HCT116 (cell line): Measurements from ENCODE around the gene TMEM117. TPM values are rescaled to one million over a fixed set of nuclear protein-coding genes. Genes with fewer than 3 reads are reported as not detected.

Experiments used
- ATAC-seq: fragments of 200-7000 bp; cut with Tn5 transposase; 2 replicates; pipeline ENCODE4 v1.9.1; 2020; ENCODE audit warnings: mild to moderate bottlenecking, moderate library complexity
- BruUV-seq: library from RNA; stranded (reverse); fragments of 400-500 nt; replicated peaks from 2 replicates; lab custom pipeline; 2021; lab: Mats Ljungman, UMichigan
- CTCF ChIA-PET: fragments of 300-600 bp; sonication (Branson Sonifier 250); formaldehyde crosslinking; loops from one replicate; lab custom pipeline; 2021; ENCODE audit warnings: antibody characterized with exemption; lab: Charles Lee
- POLR2A ChIA-PET: fragments of 300-600, 350-600 bp; sonication (Branson Sonifier 250); formaldehyde crosslinking; loops from one replicate; lab custom pipeline; 2021; ENCODE audit warnings: antibody characterized with exemption; lab: Charles Lee
- RAD21 ChIA-PET, 2 experiments: fragments of 300-600 bp; sonication (Branson Sonifier 250); formaldehyde crosslinking; loops; one replicate each; lab custom pipeline; 2023; ENCODE audit warnings: low total read pairs in 2 of 2; ENCODE audit not compliant: uncharacterized antibody in 2 of 2, unreplicated experiment in 2 of 2, low non-redundant PET in 1 of 2; lab: Charles Lee
- DNase-seq: peaks from one replicate; pipeline ENCODE4 v3.0.0-alpha.2; 2010; ENCODE audit warnings: low read depth, low spot score
- H2AFZ ChIP-seq: fragments of 200-600 bp; shearing (Covaris generic), sonication (generic); 2 replicates; pipeline ENCODE4 v1.6.1; 2017; ENCODE audit warnings: low read depth, mixed run types, mixed read lengths, antibody characterized with exemption, low read length; ENCODE audit not compliant: poor library complexity, severe bottlenecking
- H3K27ac ChIP-seq: 2 replicates; pipeline ENCODE4 v1.5.1; 2012; ENCODE audit warnings: low read depth, low read length
- H3K27me3 ChIP-seq: fragments of 200-600 bp; sonication (generic); 2 replicates; pipeline ENCODE4 v1.6.1; 2016; ENCODE audit warnings: mixed run types, low read length, mixed read lengths; ENCODE audit not compliant: insufficient read depth
- H3K36me3 ChIP-seq, 2 experiments: fragments of 200-500 bp in 1 of 2; fragments of 200-600 bp in 1 of 2; sonication (Bioruptor generic) in 1 of 2; sonication (generic) in 1 of 2; 2 replicates each; pipeline versions ENCODE4 v1.5.1 to v1.6.1; 2014 to 2016; ENCODE audit warnings: low read length in 2 of 2, inconsistent platforms in 1 of 2, mixed read lengths in 1 of 2, mixed run types in 1 of 2; ENCODE audit not compliant: insufficient read depth in 2 of 2, control insufficient read depth in 1 of 2
- H3K4me1 ChIP-seq, 2 experiments: fragments of 200-600 bp in 1 of 2; sonication (generic) in 1 of 2; 2 replicates each; pipeline versions ENCODE4 v1.5.1 to v1.6.1; 2012 to 2017; ENCODE audit warnings: low read length in 2 of 2, inconsistent platforms in 1 of 2, mild to moderate bottlenecking in 1 of 2, mixed read lengths in 1 of 2, mixed run types in 1 of 2, moderate library complexity in 1 of 2; ENCODE audit not compliant: insufficient read depth in 2 of 2, control insufficient read depth in 1 of 2
- H3K4me2 ChIP-seq: fragments of 200-600 bp; sonication (generic); 2 replicates; pipeline ENCODE4 v1.6.1; 2017; ENCODE audit warnings: mixed run types, low read length, mixed read lengths
- H3K4me3 ChIP-seq, 2 experiments: fragments of 200-600 bp in 1 of 2; sonication (generic) in 1 of 2; replicated peaks in 1 of 2; 2 replicates each; pipeline ENCODE4 v1.5.1; 2011 to 2016; ENCODE audit warnings: low read length in 2 of 2, control low read depth in 1 of 2, low read depth in 1 of 2, mild to moderate bottlenecking in 1 of 2, mixed read lengths in 1 of 2, mixed run types in 1 of 2
- H3K79me2 ChIP-seq: fragments of 200-600 bp; sonication (generic); 2 replicates; pipeline ENCODE4 v1.6.1; 2017; ENCODE audit warnings: mild to moderate bottlenecking, mixed run types, low read length, moderate library complexity, mixed read lengths; ENCODE audit not compliant: insufficient read depth
- H3K9ac ChIP-seq: fragments of 200-600 bp; sonication (generic); 2 replicates; pipeline ENCODE4 v1.6.1; 2016; ENCODE audit warnings: low read length, mixed read lengths
- H3K9me2 ChIP-seq: fragments of 200-600 bp; sonication (generic), shearing (Covaris generic); 2 replicates; pipeline ENCODE4 v1.6.1; 2017; ENCODE audit warnings: mixed run types, mild to moderate bottlenecking, moderate library complexity; ENCODE audit not compliant: insufficient read depth
- H3K9me3 ChIP-seq, 2 experiments: fragments of 200-500 bp in 1 of 2; fragments of 200-600 bp in 1 of 2; sonication (Bioruptor generic) in 1 of 2; sonication (generic) in 1 of 2; 2 replicates each; pipeline ENCODE4 v1.6.1; 2014 to 2017; ENCODE audit warnings: low read length in 2 of 2, mixed read lengths in 2 of 2, inconsistent platforms in 1 of 2, low read depth in 1 of 2, mild to moderate bottlenecking in 1 of 2, mixed run types in 1 of 2, moderate library complexity in 1 of 2; ENCODE audit not compliant: control insufficient read depth in 1 of 2, insufficient read depth in 1 of 2
- H4K20me1 ChIP-seq: fragments of 200-600 bp; sonication (generic), shearing (Covaris generic); 2 replicates; pipeline ENCODE4 v1.6.1; 2017; ENCODE audit warnings: mixed run types, mild to moderate bottlenecking, moderate library complexity; ENCODE audit not compliant: insufficient read depth
- CEBPB ChIP-seq: IDR thresholded peaks from 2 replicates; pipeline ENCODE4 v1.6.1; 2012; ENCODE audit warnings: low read depth
- CTCF ChIP-seq, 3 experiments: fragments of 200-600 bp in 1 of 3; sonication (generic) in 1 of 3; IDR thresholded peaks in 2 of 3; conservative IDR thresholded peaks in 1 of 3; 2 replicates each; pipeline ENCODE4 v1.5.1; 2012 to 2017; ENCODE audit warnings: low read depth in 2 of 3, low read length in 2 of 3, antibody characterized with exemption in 1 of 3, borderline replicate concordance in 1 of 3, control low read depth in 1 of 3, mild to moderate bottlenecking in 1 of 3, mixed read lengths in 1 of 3, mixed run types in 1 of 3, moderate library complexity in 1 of 3; ENCODE audit not compliant: insufficient read depth in 1 of 3
- EGR1 ChIP-seq: IDR thresholded peaks from 2 replicates; pipeline ENCODE4 v1.6.1; 2012; ENCODE audit warnings: low read depth
- ELF1 ChIP-seq: IDR thresholded peaks from 2 replicates; pipeline ENCODE4 v1.6.1; 2012; ENCODE audit warnings: low read depth, borderline replicate concordance
- EZH2 ChIP-seq: fragments of 200-600 bp; sonication (generic); IDR thresholded peaks from 2 replicates; pipeline ENCODE4 v1.6.1; 2017; ENCODE audit warnings: antibody characterized with exemption, mixed run types
- EZH2phosphoT487 ChIP-seq: fragments of 200-600 bp; IDR thresholded peaks from 2 replicates; pipeline ENCODE4 v1.6.1; 2018; ENCODE audit warnings: antibody characterized with exemption, borderline replicate concordance
- FOSL1 ChIP-seq: IDR thresholded peaks from 2 replicates; pipeline ENCODE4 v1.6.1; 2012; ENCODE audit warnings: low read depth
- MAX ChIP-seq: IDR thresholded peaks from 2 replicates; pipeline ENCODE4 v1.6.1; 2012
- POLR2A ChIP-seq: IDR thresholded peaks from 2 replicates; pipeline ENCODE4 v1.7.0; 2011; ENCODE audit warnings: borderline replicate concordance; ENCODE audit not compliant: insufficient read depth, insufficient read length; ENCODE audit errors: extremely low read depth
- RAD21 ChIP-seq: IDR thresholded peaks from 2 replicates; pipeline ENCODE4 v1.6.1; 2012; ENCODE audit warnings: low read depth, mild to moderate bottlenecking
- SIN3A ChIP-seq: IDR thresholded peaks from 2 replicates; pipeline ENCODE4 v1.6.1; 2012; ENCODE audit warnings: low read depth
- SP1 ChIP-seq: IDR thresholded peaks from 2 replicates; pipeline ENCODE4 v1.6.1; 2012; ENCODE audit warnings: low read depth
- SRF ChIP-seq: IDR thresholded peaks from 2 replicates; pipeline ENCODE4 v1.6.1; 2012; ENCODE audit warnings: low read depth
- TCF7L2 ChIP-seq: IDR thresholded peaks from 2 replicates; pipeline ENCODE4 v1.7.0; 2011; ENCODE audit warnings: borderline replicate concordance, inconsistent platforms; ENCODE audit not compliant: insufficient read depth, insufficient read length; ENCODE audit errors: extremely low read depth
- YY1 ChIP-seq: IDR thresholded peaks from 2 replicates; pipeline ENCODE4 v1.6.1; 2011; ENCODE audit warnings: low read length, low read depth, moderate library complexity, mild to moderate bottlenecking; ENCODE audit not compliant: insufficient replicate concordance; ENCODE audit errors: extremely low read depth
- ZBTB33 ChIP-seq: IDR thresholded peaks from 2 replicates; pipeline ENCODE4 v1.6.1; 2011; ENCODE audit warnings: mild to moderate bottlenecking, low read length, moderate library complexity; ENCODE audit not compliant: insufficient replicate concordance; ENCODE audit errors: extremely low read depth
- ZNF274 ChIP-seq: fragments of 200-500 bp; sonication (Bioruptor generic); IDR thresholded peaks from 2 replicates; pipeline ENCODE4 v1.6.1; 2014; ENCODE audit warnings: mild to moderate bottlenecking, low read depth, low read length, inconsistent platforms
- intact Hi-C: fragments of 100-400 bp; cut with micrococcal nuclease; formaldehyde crosslinking; loops from 2 replicates; pipeline ENCODE4 v1.10.0; 2022
- total RNA-seq: library from RNA; stranded (reverse); gene quantifications from one replicate; pipeline ENCODE4 v1.2.1, GENCODE V29; 2021; ENCODE audit not compliant: unreplicated experiment

Gene TMEM117
- total RNA-seq, 1 experiment from 2014 or later, result 3.6 TPM

- ChIA-PET RAD21 (interaction anchor here (0.6 to 0.9 kb wide), 5 partner anchors 449 to 1109 kb away, joined by 3 to 4 read pairs (median 3); no protein-coding TSS in a partner anchor), CTCF (interaction anchor here (0.6 to 2.2 kb wide), 19 partner anchors 10 to 1107 kb away, joined by 3 to 35 read pairs (median 4); no protein-coding TSS in a partner anchor), POLR2A (no interaction called here)
- H3K4me3 ChIP-seq, result no peak overlapping the region
- DNase-seq (peak; percentile 34), ATAC-seq (peak; percentile 54)
- TF ChIP-seq CTCF (IDR thresholded peaks at IDR 0.05 in 2 of 3, conservative IDR thresholded peaks at IDR 0.05 in 1 of 3; ENCODE audit: borderline replicate concordance in 1 of 3, insufficient read depth in 1 of 3, low read depth in 2 of 3, low read length in 2 of 3), result peak; percentile 42 to 63 (median 53); a peak in 5 of 6 replicates
- no peak for TF ChIP-seq CEBPB
- TF ChIP-seq RAD21, result peak; percentile 73
- no peaks in the 10 kb centered on the region for H3K9me3 ChIP-seq
- no peak overlapping the region for H2AFZ ChIP-seq
- H3K9me2 ChIP-seq, result no peaks in the 10 kb centered on the region
- intact Hi-C loops, result loop anchor here (1.0 kb wide), 1 partner anchor 916 kb away; no protein-coding TSS in a partner anchor
- H4K20me1 ChIP-seq, result no peaks in the 10 kb centered on the region
- no peaks in the 10 kb centered on the region for H3K27me3 ChIP-seq
- no peak overlapping the region for H3K27ac ChIP-seq
- no peaks in the 10 kb centered on the region for H3K79me2 ChIP-seq
- no TSS peak for BruUV-seq
- no peak overlapping the region for H3K4me2 ChIP-seq
- no peaks in the 10 kb centered on the region for H3K4me1 ChIP-seq
- H3K9ac ChIP-seq, result no peak overlapping the region
- no peaks in the 10 kb centered on the region for H3K36me3 ChIP-seq
Measured at GRCh38 chr12:44015333-44015941, 179.6 kb downstream of the TMEM117 start.

GRCh38 chr12:44017216-44017615, 181.3 kb downstream of the TMEM117 start:
- no peaks in the 10 kb centered on the region for H3K9me2 ChIP-seq
- ChIA-PET RAD21 (no interaction called here), POLR2A (no interaction called here), CTCF (no interaction called here)
- intact Hi-C loops, result no loop called here
- no peak overlapping the region for H3K4me2 ChIP-seq
- no peaks in the 10 kb centered on the region for H3K9me3 ChIP-seq
- DNase-seq (no peak), ATAC-seq (no peak)
- H3K27me3 ChIP-seq, result no peaks in the 10 kb centered on the region
- H3K9ac ChIP-seq, result no peak overlapping the region
- no peaks in the 10 kb centered on the region for H3K79me2 ChIP-seq
- no peaks in the 10 kb centered on the region for H4K20me1 ChIP-seq
- no peaks in the 10 kb centered on the region for H3K36me3 ChIP-seq
- no peak overlapping the region for H2AFZ ChIP-seq
- H3K4me1 ChIP-seq, result no peaks in the 10 kb centered on the region
- BruUV-seq, result no TSS peak
- no peak overlapping the region for H3K27ac ChIP-seq
- H3K4me3 ChIP-seq, result no peak overlapping the region
- TF ChIP-seq EZH2, result no peak
- TF ChIP-seq YY1, result no peak
- TF ChIP-seq EGR1, result no peak
- no peak for TF ChIP-seq RAD21
- TF ChIP-seq SRF, result no peak
- no peak for TF ChIP-seq ZBTB33
- no peak for TF ChIP-seq SIN3A
- no peak for TF ChIP-seq FOSL1
- no peak for TF ChIP-seq ELF1
- no peak for TF ChIP-seq TCF7L2
- TF ChIP-seq MAX, result no peak
- no peak for TF ChIP-seq SP1
- TF ChIP-seq ZNF274, result no peak
- no peak for TF ChIP-seq POLR2A
- TF ChIP-seq EZH2phosphoT487, result no peak
